Fibroblast of the aortic adventitia (primary cell): ENCODE results near the gene ZNF444. TPM values are rescaled to one million over a fixed set of nuclear protein-coding genes. Genes with fewer than 3 reads are reported as not detected.

ENCODE experiments used
- DNase-seq: peaks from one replicate; pipeline ENCODE4 v3.0.0-alpha.2; 2010; ENCODE audit warnings: low read depth
- H3K4me3 ChIP-seq: 2 replicates; pipeline ENCODE4 v1.5.1; 2011; ENCODE audit warnings: low read depth, mild to moderate bottlenecking, control low read depth, low read length, moderate library complexity
- CTCF ChIP-seq: IDR thresholded peaks from 2 replicates; pipeline ENCODE4 v1.5.1; 2011; ENCODE audit warnings: mild to moderate bottlenecking, low read length, control low read depth, inconsistent platforms; ENCODE audit not compliant: insufficient read depth
- total RNA-seq: library from RNA; depleted of rRNA; stranded (reverse); fragments of >200 nt; gene quantifications from 2 replicates; pipeline ENCODE4 v1.2.3, GENCODE V29; 2012; ENCODE audit warnings: low replicate concordance

The ZNF444 gene
- total RNA-seq, 1 donor: 12.9 TPM

- DNase-seq: no peak
- no peak for TF ChIP-seq CTCF
- H3K4me3 ChIP-seq: no peak overlapping the region
These were observed 17.7 kb upstream of the ZNF444 start for GRCh38 chr19:56123266-56123891.

- TF ChIP-seq CTCF: no peak
- DNase-seq: no peak
- H3K4me3 ChIP-seq: no peak overlapping the region
These were observed 16.5 kb upstream of the ZNF444 start for GRCh38 chr19:56124578-56124977.

- no peak for TF ChIP-seq CTCF
- DNase-seq: no peak
- no peak overlapping the region for H3K4me3 ChIP-seq
These were observed 15.1 kb upstream of the ZNF444 start for GRCh38 chr19:56125806-56126590.

GRCh38 chr19:56126983-56127780 lies 13.9 kb upstream of the ZNF444 start:
- H3K4me3 ChIP-seq: no peak overlapping the region
- DNase-seq: no peak
- no peak for TF ChIP-seq CTCF

GRCh38 chr19:56130006-56130405 lies 11.1 kb upstream of the ZNF444 start:
- no peak for TF ChIP-seq CTCF
- no peak overlapping the region for H3K4me3 ChIP-seq
- no peak for DNase-seq

GRCh38 chr19:56131651-56132050 lies 9.4 kb upstream of the ZNF444 start:
- TF ChIP-seq CTCF: no peak
- H3K4me3 ChIP-seq: no peak overlapping the region
- no peak for DNase-seq
